GM13976 (cell line): ENCODE results near the gene RPTN.
A peak's percentile ranks its signal among the peaks of the same experiment; 100 is the strongest.

ENCODE experiments used
- DNase-seq: peaks from one replicate; pipeline ENCODE4 v3.0.0; 2012; ENCODE audit warnings: low spot score
- CTCF ChIP-seq: IDR thresholded peaks from 2 replicates; pipeline ENCODE4 v1.5.1; 2012; ENCODE audit warnings: borderline replicate concordance, mild to moderate bottlenecking; ENCODE audit not compliant: insufficient read depth; ENCODE audit errors: extremely low read depth, missing control alignments, control extremely low read depth
- in situ Hi-C: fragments of 300-500 bp; cut with MboI; formaldehyde crosslinking; loops from one replicate; pipeline ENCODE4 v1.12.0; 2022; ENCODE audit warnings: low sequenced_read_pairs, mixed read lengths, inconsistent platforms; ENCODE audit not compliant: unreplicated experiment

The RPTN gene

GRCh38 chr1:152189657-152190442 is 30.8 kb upstream of the RPTN start:
- DNase-seq: peak; percentile 71
- in situ Hi-C loops: loop anchor here (5.0 kb wide), 1 partner anchor 267 kb away; no protein-coding TSS in a partner anchor
- peak; percentile 69 for TF ChIP-seq CTCF

GRCh38 chr1:152188673-152189591 is 29.9 kb upstream of the RPTN start:
- peak; percentile 92 for TF ChIP-seq CTCF
- in situ Hi-C loops: loop anchor here (5.0 kb wide), 1 partner anchor 268 kb away; no protein-coding TSS in a partner anchor
- DNase-seq: peak; percentile 64

- in situ Hi-C loops: loop anchor here (5.0 kb wide), 1 partner anchor 271 kb away; no protein-coding TSS in a partner anchor
Measured at GRCh38 chr1:152186556-152187285, 27.7 kb upstream of the RPTN start.

GRCh38 chr1:152185544-152186391 is 26.7 kb upstream of the RPTN start:
- in situ Hi-C loops: loop anchor here (5.0 kb wide), 1 partner anchor 272 kb away; no protein-coding TSS in a partner anchor
- peak; percentile 43 for DNase-seq
- peak; percentile 82 for TF ChIP-seq CTCF

More at GRCh38 chr1:152186556-152187285, 27.7 kb upstream of the RPTN start:
- no peak for DNase-seq
- TF ChIP-seq CTCF: no peak

- TF ChIP-seq CTCF: no peak
- DNase-seq: no peak
- in situ Hi-C loops: loop anchor here (5.0 kb wide), 1 partner anchor 131 kb away; no protein-coding TSS in a partner anchor
Measured at GRCh38 chr1:152182944-152183361, 23.9 kb upstream of the RPTN start.

- TF ChIP-seq CTCF: peak; percentile 43
- in situ Hi-C loops: loop anchor here (5.0 kb wide), 1 partner anchor 130 kb away; no protein-coding TSS in a partner anchor
- DNase-seq: no peak
Measured at GRCh38 chr1:152182431-152182830, 23.4 kb upstream of the RPTN start.
